Mesodermal cell (in vitro differentiated cells): ENCODE results near the gene NT5DC2. TPM values are rescaled to one million over a fixed set of nuclear protein-coding genes. Genes with fewer than 3 reads are reported as not detected.

Experiments used
- H3K27ac ChIP-seq: 2 replicates; pipeline ENCODE4 v1.7.0; 2013; ENCODE audit warnings: mild to moderate bottlenecking, low read depth, low read length, moderate library complexity; ENCODE audit not compliant: severe bottlenecking
- H3K36me3 ChIP-seq: 2 replicates; pipeline ENCODE4 v1.7.1; 2013; ENCODE audit warnings: mild to moderate bottlenecking, low read length, moderate library complexity; ENCODE audit not compliant: control insufficient read depth, insufficient read depth
- H3K4me1 ChIP-seq: one replicate; pipeline ENCODE4 v1.7.1; 2013; ENCODE audit warnings: mild to moderate bottlenecking, low read length; ENCODE audit not compliant: insufficient read depth, control insufficient read depth, poor library complexity, severe bottlenecking
- H3K4me3 ChIP-seq: 2 replicates; pipeline ENCODE4 v1.7.0; 2013; ENCODE audit warnings: low read length, control low read depth, mild to moderate bottlenecking; ENCODE audit not compliant: insufficient read depth, poor library complexity, severe bottlenecking; ENCODE audit errors: extremely low read depth
- H3K9me3 ChIP-seq: 2 replicates; pipeline ENCODE4 v1.7.1; 2013; ENCODE audit warnings: mild to moderate bottlenecking, low read length, moderate library complexity; ENCODE audit not compliant: control insufficient read depth
- WGBS, 2 experiments: methylation state at CpG; one replicate each; pipeline ENCODE4 v1.1.5; 2013; ENCODE audit warnings: missing lambda C conversion rate in 2 of 2; ENCODE audit not compliant: insufficient coverage in 2 of 2; 5-methylcytosine and 5-hydroxymethylcytosine counted together
- polyA plus RNA-seq, 2 experiments: library from polyadenylated mRNA; stranded (reverse); fragments of 50-300 nt; gene quantifications; one replicate each; pipeline ENCODE4 v1.2.3, GENCODE V29; 2013

The NT5DC2 gene
- polyA plus RNA-seq (2013, experiment 1 of 2), result 292 TPM
- 250 TPM for polyA plus RNA-seq (2013, experiment 2 of 2)

DNA sequence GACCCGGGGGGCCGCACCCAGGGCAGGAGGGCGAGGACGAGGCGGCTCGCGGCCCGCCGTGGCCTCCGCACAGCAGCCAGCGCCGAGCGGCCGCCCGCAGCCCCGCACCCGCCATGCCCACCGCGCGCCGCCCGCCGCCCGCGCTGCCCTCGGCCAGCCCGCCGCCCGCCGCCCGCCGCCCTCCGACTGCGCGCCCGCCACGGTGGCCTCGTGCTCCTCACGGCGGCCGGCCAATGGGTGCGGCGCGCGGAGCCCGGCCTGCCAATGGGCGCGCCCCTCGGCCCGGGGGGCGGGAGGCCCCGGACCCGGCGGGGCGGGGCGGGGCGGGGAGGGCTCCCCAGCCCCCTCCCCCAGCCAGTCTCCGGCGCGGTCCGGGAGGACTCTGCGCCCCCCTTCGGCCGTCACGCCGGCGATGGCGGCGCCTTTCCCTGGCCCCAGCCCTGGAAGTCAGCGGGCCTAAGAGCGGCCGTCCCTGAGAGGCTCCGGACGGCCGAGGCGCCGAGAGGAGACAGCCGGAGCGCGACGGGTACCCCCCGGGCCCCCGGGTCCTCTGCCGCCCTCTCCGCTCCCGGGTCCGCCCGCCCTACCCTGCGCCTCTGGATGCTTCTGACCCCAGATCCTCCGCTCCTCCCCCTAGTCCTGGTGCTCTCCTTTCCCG is at the start of gene NT5DC2:
Gene NT5DC2, minus strand, starts transcription at position 235 of the 658 bp plus-strand sequence. Its CDS starts 120 bp downstream, at position 115.
- Histone ChIP-seq H3K27ac (peak within 1 kb of the TSS; percentile 73), H3K9me3 (no peaks in the 10 kb centered on the region), H3K36me3 (peaks cover 16% of the 10 kb centered on the region), H3K4me1 (peaks cover 14% of the 10 kb centered on the region), H3K4me3 (peak within 1 kb of the TSS; percentile 80)
- WGBS, 2 experiments, result 3 to 6% methylated on average over 19 to 36 of the region's 91 CpGs

DNA sequence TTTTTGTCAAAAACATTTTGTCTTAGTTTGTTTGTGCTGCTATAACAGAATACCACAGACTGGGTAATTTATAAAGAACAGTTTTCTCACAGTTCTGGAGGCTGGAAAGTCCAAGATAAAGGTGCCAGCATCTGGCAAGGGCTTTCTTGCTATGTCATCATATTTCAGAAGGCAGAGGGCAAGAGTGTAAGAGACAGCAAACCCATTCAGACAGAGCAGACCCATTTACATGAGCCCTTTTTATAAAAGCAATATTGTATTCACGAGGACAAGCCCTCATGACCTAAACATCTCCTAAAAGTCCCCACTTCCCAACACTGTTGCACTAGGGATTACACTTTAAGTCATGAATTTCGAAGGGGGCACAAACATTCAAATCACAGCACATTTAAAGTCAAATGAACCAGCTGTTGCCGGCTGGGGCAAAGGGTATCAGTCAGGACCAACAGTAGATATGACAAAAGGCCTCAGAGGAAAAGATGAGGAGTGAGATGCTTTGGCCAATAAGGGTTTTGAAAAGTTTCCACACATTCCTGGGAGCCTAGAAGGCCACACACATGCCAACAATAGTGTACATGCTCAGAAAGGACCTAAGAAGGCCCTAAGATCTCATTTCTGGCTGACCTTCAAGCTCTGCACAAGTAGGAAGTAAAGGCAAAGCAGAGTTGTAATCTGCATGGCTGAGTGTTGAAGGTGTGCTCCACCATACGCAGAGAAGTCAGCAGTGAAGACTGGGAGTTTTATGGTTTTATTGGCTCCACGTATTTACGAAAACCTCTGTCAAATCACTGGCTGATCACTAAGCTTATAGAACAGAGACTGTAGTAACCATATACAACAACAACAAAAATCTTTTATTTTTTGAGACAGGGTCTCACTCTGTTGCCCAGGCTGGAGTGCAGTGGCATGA is 40.7 kb upstream of the NT5DC2 start:
- Histone ChIP-seq H3K4me3 (no peak overlapping the region), H3K4me1 (no peaks in the 10 kb centered on the region), H3K27ac (no peak overlapping the region), H3K36me3 (peaks cover 86% of the 10 kb centered on the region), H3K9me3 (no peaks in the 10 kb centered on the region)
- 86 to 88% methylated on average over 1 to 4 of the region's 6 CpGs for WGBS, 2 experiments

DNA sequence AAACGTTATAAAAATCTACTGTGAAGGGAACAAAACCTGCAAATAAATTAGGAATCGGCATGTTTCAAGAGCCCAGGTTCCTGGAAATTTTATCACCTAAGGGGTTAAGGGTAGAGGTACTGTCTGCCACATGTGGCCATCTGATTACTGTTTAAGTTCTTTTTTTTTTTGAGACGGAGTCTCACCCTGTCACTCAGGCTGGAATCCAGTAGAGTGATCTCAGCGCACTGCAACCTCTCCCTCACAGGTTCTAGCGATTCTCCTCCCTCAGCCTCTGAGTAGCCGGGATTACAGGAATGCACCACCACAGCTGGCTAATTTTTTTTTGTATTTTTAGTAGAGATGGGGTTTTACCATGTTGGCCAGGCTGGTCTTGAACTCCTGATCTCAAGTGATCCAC is 38.6 kb upstream of the NT5DC2 start:
- Histone ChIP-seq H3K27ac (no peak overlapping the region), H3K4me3 (no peak overlapping the region), H3K36me3 (peaks cover 68% of the 10 kb centered on the region), H3K4me1 (no peaks in the 10 kb centered on the region), H3K9me3 (no peaks in the 10 kb centered on the region)
- WGBS, 2 experiments, result 81 to 88% methylated on average over 4 to 5 of the region's 6 CpGs

DNA sequence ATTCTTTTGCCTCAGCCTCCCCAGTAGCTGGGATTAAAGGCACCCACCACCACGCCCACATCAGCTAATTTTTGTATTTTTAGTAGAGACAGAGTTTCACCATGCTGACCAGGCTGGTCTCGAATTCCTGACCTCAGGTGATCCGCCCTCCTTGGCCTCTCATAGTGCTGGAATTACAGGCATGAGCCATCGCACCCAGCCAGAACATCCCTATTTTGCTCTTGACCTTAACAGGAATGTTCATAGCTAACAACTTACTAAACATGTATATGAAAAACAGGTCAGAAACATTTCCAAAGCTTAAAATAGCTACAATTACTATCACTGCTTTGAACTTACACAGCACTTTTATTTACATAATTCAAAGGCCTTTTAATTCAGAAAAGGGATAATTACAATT is 36.4 kb upstream of the NT5DC2 start:
- no peaks in the 10 kb centered on the region for H3K9me3 ChIP-seq
- 75 to 96% methylated on average over 3 of the region's 4 CpGs for WGBS, 2 experiments
- peaks cover 53% of the 10 kb centered on the region for H3K36me3 ChIP-seq

DNA sequence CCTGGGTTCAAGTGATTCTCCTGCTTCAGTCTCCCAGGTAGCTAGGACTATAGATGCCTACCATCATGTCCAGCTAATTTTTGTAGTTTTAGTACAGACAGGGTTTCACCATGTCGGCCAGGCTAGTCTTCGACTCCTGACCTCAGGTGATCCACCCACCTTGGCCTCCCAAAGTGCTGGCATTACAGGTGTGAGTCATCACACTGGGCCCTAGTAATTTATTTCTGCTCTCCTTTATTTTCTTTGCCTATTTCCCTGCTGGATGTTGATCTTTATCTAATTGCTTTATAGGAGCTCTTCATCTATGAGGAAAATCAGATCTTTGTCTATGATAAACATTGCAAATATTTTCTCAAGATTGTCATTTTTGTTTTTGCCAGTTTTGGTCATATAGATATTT is 34.4 kb upstream of the NT5DC2 start:
- peaks cover 50% of the 10 kb centered on the region for H3K36me3 ChIP-seq
- WGBS, 2 experiments, result 95 to 100% methylated on average over 2 of the region's 2 CpGs
- no peak overlapping the region for H3K4me3 ChIP-seq
- H3K4me1 ChIP-seq, result no peaks in the 10 kb centered on the region
- H3K27ac ChIP-seq, result no peak overlapping the region
- no peaks in the 10 kb centered on the region for H3K9me3 ChIP-seq

More for the DNA sequence above, 36.4 kb upstream of the NT5DC2 start:
- Histone ChIP-seq H3K4me1 (no peaks in the 10 kb centered on the region), H3K27ac (no peak overlapping the region), H3K4me3 (no peak overlapping the region)

DNA sequence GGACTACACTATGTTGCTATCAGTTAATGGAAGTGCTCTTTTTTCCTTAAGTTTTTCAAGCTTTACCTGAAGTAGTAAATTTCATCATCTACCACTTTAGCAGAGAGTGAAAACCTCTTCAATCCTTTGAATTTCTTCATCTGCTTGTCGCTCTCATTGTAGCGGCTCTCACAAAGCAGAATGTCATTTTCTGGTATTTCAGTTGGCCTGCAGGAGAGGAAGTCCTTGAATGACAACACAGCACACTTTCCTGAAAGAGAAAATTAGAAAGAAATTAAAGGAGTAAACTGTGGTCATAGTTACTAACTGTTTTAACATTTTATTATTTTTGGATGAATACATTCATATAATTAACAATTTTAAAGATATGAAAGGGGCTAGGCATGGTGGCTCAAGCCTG is 30.3 kb upstream of the NT5DC2 start:
- WGBS, 2 experiments, result 100% methylated on average over 1 of the region's 2 CpGs; no CpG with 5 or more reads in 1 of the 2 experiments
- no peak overlapping the region for H3K4me3 ChIP-seq
- H3K36me3 ChIP-seq, result peaks cover 57% of the 10 kb centered on the region

DNA sequence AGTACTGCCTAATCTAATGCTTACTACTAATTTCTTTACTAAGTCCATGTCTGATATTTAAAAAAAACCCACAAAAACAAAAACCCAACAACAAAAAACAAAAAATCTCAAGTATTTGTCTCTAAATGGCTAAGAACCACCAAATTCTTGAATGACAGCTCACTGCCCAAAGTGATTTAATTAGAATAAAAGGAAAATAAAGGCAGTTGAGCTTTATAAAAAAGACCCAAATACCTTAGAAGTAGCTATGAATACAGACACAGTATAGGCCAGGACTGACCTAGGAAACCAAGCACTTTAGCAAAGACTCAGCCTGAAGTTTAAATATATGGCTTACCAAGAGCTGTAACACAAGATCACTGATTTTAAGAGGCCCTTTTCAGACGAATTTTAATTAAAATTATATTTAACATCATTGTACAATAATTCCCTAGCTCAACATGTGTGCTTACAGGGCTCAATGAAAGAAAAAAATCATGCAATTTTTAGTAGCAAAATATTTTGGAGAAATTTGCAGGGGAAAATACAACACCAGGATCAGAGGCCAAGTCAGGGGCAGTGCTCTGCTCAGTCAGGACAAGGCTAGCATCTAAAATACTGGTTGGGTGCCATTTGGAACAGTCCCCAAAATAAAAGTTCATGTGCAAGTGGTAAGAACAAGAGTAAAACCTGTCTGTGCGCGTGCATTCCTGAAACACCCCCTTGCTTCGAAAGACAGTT is 27.5 kb upstream of the NT5DC2 start:
- no peaks in the 10 kb centered on the region for H3K9me3 ChIP-seq
- 94 to 100% methylated on average over 3 of the region's 4 CpGs for WGBS, 2 experiments
- no peak overlapping the region for H3K27ac ChIP-seq
- H3K4me3 ChIP-seq, result no peak overlapping the region
- no peaks in the 10 kb centered on the region for H3K4me1 ChIP-seq
- peaks cover 75% of the 10 kb centered on the region for H3K36me3 ChIP-seq

More for the DNA sequence above, 30.3 kb upstream of the NT5DC2 start:
- Histone ChIP-seq H3K9me3 (no peaks in the 10 kb centered on the region), H3K27ac (no peak overlapping the region), H3K4me1 (no peaks in the 10 kb centered on the region)

DNA sequence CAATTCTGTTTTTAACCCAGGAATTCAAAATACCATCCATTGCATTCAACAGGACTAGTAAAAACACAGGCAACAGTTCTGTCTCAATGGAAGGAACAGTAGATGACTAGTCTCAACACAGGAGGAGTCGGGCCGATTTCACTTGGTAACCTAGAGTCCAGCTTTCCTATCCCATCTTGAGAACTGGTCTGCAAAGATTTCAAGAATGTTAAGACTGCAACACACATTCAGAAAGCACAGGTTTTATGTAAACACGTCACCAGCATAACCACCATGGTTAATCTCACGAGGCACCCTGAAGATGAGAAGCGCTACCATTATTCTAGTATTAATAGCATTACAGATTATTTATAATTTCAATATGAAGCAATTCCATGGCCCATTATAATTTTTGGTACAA is 24.8 kb upstream of the NT5DC2 start:
- Histone ChIP-seq H3K4me3 (no peak overlapping the region), H3K36me3 (peaks cover 88% of the 10 kb centered on the region)
- WGBS, 2 experiments, result 100% methylated on average over 1 to 2 of the region's 5 CpGs

DNA sequence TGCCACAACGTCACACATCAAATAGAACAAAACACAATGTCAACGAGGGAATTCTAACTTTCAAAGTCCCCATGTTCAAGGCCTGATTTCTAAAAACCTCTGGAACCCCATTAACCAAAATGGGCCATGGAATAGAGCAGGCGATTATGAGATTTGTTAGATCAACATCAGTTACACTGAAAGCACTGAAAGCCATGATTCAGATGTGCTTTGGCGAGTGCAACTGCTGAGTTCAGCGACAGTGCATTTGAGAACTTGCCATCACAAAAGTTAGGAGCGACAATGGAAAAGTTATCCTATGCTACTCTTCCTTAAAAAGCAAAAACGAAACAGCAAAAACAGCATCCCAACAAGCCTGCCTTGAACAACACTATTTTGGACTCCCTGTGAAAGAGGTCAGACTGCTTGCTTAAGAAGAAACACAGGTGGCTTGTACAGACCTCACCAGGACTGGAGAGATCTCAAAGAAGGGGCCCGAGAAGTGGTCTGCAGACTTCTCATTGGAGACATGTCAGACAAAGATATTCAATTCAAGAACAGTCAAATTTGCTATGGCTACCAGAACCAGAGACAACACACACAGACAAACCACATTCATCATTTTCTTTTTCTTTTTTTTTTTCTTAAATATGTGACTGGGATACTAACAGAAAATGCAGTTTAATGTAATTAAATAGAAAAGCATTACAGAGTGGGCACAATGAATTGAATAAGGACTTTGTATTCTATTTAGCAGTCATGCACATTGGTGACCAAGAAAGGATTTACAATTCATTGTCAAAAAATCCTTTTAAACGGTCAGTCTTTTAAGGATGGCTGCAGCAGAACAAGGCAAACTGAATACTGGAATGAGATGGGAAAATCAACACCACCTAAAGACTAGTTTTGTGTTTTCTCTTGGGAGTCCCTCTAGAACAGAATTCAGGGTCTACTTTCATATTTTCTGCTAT is 23.6 kb upstream of the NT5DC2 start:
- peaks cover 88% of the 10 kb centered on the region for H3K36me3 ChIP-seq
- H3K4me3 ChIP-seq, result no peak overlapping the region
- H3K4me1 ChIP-seq, result peaks cover 2% of the 10 kb centered on the region
- no peaks in the 10 kb centered on the region for H3K9me3 ChIP-seq
- H3K27ac ChIP-seq, result no peak overlapping the region
- 96 to 97% methylated on average over 6 to 7 of the region's 9 CpGs for WGBS, 2 experiments

More for the DNA sequence above, 24.8 kb upstream of the NT5DC2 start:
- Histone ChIP-seq H3K4me1 (no peaks in the 10 kb centered on the region), H3K9me3 (no peaks in the 10 kb centered on the region), H3K27ac (no peak overlapping the region)
